Fibroblast of skin of back (primary cell): Measurements from ENCODE around the gene FARP2.

Source experiments
- DNase-seq: peaks from one replicate; pipeline ENCODE4 v3.0.0-alpha.2; 2013

Gene FARP2

DNA sequence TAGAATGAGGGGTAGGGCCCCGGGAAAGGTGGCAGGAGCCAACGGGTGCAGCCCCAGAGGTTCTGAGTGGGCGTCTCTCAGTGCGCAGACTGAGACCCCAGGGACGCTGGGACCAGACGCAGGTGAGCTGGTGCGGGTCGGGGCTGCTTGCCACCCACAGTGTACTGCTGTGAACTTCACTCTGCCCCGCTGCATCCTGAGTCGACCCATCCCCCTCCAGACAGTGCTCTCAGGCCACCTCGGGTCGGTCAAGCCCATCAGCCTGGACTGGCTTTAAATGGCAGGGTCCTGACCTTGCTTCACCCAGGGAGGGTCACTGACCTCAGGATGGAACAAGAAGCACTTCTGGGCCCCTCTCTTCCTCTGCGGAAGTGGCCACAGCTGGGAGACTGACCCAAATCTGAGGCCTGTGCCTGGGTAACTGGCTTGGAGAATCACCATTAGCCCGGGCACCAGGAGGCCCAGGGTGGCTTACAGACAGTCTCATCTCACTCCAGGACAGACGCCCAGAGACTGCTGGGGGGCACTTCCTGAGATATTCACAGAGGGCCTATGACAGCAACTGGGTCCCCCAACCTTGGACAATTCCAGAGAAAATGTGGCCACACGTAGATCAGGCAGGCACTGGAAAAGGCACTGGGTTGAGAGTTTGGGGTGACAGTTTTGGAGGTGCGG is 178.8 kb downstream of the FARP2 start:
- DNase-seq, result no peak

DNA sequence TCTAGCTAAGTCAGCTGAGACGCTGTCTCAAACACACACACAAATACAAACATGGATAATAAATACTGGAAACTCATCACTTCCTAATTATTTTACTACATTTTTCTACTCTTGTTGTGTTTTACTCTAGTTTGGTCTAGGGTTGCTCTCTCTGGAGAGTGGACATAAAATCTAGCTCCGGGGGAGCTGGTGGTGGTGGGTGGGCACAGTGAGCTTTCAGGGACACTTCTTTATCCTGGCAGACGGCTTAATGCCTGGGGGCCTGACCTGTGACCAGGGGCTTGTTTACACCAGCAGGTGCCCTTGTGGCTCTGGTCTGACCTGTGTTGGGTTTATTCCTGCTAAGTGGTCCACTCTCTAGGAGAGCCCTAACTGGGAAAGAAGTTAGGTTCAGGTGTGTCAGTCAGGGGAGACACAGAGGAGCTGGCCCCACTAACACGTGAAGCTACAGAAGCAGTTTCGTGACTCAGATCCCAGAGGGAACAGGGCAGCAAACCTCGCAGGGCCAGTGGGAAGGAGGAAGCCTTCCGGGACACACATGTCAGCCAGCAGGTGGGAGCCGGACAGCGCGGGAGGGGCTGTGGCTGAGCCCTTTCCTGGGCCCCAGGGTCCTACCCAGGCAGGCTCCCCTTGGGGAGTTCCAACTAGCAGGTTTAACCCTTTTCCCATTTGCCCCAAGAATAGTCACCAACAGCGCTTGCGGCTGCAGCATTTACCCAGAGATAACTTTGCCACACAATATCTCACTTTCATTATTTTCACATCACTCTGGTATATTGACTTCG is 180.0 kb downstream of the FARP2 start:
- DNase-seq, result no peak

DNA sequence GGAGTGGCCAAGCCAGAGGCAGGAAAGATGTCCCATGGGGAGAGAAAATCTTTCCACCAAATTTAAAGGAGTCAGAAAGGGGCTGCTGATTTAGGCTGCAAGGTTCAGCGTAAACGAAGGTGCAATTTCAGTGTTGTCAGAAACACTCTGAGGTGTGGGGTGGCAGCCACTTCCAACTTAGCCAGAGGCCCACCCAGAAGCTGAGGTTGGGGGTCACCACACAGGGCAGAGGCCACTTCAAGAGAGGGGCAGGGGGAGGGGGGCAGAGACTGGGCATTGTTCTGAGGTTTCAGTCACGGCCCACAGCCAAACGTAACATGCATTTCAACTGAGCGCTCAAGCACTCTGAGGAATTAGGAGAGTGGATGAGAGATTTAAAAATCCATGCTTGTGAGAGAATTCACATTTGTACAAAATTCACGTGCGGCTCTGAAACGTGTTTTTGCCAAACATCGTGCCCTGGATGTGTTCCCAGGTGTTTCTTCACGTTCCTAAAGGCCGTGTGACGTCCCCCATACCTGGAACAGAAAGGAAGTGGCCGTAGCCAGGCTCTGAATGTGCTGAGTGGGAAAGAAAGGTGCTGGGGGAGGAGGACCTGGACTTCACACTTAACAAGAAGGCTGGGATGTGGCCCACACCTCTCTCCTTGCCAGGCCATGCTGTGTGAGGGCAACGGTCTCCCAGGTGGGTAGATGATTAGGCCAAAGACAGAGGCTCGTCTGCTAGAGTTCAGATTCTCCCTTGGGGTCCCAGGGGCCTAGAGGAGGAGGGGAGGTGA is 182.9 kb downstream of the FARP2 start:
- DNase-seq, result no peak

DNA sequence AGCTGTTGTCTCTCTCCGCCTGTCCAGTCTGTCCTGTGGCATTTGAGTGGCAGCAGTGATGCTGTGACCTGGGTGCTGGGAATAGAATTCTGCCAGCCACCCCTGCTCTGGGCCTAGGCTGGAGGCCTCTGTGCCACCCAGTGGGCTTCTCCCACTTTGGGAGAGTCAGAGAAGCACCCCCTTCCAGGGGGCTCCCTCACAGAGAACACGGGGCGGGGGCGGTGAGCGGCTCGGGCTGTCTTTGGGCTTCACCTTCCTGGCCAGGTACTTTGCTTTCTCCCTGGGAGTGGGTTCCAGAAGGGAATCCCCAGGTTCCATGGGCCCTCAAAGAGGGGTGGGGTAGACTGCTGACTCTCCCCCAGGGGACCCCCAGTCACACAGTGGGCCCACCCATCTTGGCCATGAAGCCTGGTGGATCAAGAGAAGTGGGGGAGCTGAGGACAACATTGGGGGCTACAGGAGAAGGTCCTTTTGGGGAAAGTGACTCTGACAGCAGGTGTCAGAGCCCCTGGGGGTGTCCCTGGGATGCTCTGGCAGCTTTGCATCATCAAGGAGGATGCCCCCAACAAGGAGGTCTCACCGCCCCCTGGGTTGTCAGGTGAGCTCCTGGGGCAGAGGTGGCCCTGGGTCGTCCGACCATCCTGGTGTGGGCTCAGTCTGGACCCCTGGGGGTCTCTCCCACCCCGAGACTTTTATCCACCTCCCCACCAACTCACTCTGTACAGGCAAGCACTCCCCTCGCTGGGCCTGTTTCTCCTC is 183.7 kb downstream of the FARP2 start:
- DNase-seq, result no peak

DNA sequence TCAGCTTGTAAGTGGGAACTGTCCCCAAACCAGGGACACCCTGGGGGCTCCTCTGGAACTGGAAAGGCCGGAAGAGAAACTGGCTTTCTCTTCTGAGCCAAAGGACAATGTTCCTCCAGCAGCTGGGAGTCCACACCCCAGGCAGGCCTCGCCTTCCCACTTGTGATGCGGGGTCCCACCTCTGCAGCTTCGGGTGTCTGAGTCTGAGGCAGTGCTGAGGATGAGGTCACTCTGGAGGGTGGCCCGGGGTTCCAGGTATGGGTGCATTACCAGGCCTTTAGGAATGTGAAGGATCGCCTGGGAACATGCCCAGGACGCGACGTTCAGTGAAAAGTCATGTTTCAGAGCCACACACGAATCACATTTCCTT is 184.3 kb downstream of the FARP2 start:
- peak; percentile 47 for DNase-seq

DNA sequence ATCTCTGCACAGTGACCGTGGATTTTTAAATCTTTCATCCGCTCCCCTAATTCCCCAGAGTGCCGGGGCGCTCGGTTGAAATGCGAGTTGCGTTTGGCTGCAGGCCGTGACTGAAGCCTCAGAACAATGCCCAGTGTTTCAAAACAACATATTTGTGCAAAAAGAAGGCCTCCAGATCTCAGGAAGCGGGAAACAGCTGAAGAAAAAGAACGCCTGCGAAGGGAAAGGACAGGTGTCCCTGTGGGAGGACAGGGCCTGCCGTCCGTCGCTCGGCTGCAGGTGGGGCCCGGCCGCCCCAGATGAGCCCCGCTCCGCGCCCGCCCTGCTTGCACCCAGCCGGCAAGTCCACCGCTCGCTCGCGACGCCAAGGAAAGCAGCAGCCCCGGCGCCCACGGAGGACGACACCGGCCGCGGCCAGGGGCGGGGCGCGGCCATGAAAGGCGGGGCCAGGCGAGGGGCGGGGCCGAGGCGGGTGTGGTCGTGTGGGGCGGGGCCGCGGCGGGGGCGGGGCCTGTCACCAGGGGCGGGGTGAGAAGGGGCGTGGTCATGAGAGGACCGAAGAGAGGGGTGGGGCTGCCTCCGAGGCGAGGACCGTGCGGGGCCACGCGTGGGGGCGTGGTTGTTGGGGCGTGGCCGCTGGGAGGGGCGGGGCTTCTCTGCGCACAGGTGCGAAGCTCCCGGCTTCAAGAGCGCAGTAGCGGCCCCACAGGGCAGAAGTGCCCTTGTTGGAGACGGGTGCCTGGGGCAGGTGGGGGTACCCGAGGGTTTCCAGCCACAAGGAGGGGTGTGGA is 184.9 kb downstream of the FARP2 start:
- no peak for DNase-seq

DNA sequence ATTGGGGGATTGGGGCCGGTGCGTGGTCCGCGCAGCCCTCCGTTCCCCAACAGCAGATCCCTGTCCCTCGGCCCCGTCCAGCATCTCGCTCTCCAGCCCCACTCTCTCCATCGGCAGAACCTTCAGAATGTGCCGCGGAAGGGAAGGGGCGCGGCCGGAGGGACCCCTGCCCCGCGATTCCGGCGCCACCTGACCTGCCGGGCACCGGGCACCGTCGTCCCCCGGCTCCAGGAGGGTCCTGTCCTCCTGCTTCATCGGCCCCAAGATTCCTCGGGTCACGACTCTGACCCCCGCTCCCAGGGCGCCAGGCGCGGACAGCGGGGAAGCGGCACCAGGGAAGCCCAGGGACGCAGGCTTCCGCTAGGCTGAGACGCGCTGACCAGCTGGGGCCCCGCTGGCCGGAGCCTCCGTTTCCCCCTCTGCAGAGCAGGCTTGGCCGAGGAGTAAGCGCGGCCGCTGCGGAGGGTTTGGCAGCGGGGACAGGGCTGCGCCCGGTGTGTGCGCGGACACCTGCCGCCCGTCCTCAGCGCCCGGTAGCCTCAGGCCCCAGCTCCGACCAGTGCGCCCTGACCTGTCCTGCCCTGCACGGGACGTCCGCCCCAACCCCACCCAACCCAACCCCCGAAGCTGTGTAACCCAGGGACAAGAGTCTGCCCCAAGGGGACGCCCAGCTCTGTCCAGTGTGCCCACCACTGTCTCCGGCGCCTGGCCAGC is 185.6 kb downstream of the FARP2 start:
- no peak for DNase-seq

DNA sequence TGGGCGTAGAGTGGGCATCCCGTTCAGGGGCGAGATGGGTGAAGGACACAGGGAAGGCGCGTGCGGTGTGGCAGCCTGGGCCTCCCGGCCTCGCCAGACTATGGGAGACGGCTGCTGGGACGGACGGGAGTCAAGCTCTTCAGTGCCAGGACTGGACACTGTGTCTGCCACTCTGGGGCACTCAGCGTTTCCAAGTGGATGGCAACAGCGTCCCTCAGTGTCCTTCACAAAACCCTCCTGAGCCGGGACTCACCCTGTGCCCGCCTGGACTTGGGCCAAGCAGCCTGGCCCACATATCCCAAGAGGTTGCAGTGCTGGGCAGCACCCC is 186.2 kb downstream of the FARP2 start:
- DNase-seq, result no peak
